AG20443 (cell line): Measurements from ENCODE around the gene ITPA.
A peak's percentile ranks its signal among the peaks of the same experiment; 100 is the strongest.
"Not testable (repeated sequence)": the region's sequence is repeated elsewhere in the genome, so short reads cannot be mapped to it uniquely, and the experiment has no call there.

Source experiments
- DNase-seq: peaks from one replicate; pipeline ENCODE4 v3.0.0; 2012; ENCODE audit warnings: low spot score, mixed read lengths

ITPA gene

DNA sequence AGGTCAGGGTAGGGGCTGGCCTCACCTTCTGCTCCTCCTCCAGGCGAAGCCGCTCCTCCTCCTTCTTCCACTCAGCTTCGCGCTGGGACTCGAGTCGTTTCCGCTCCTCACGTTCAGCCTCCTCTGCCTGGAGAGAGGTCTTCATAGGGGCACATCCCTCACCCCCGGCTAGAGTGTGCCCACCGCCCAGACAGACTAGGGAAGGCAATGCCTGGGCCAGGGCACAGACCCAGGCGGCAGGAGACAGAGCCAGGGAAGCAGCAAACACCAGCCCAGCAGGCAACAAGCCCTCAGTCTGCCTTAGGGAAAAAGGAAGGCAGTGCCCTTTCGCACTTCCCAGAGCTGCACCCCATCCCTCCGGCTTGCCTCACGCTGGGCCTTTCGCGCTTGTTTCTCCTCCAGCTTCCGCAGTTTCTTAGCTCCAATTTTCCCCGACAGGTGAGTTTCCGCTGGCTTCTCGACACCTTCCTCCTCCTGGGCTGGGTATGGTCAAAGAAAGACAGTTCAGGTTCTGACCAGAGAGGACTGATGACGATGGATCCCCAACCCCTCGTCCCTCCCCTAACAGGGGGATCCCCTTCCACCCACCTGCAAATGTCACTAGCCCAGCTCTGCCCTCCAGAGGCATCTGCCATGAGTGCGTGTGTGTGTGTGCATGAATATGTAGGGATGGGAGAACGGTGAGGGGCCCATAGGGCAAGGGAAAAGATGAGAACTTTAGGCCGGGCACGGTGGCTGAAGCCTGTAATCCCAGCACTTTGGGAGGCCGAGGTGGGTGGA lies 9.1 kb upstream of the ITPA start:
- DNase-seq = peak; percentile 5

DNA sequence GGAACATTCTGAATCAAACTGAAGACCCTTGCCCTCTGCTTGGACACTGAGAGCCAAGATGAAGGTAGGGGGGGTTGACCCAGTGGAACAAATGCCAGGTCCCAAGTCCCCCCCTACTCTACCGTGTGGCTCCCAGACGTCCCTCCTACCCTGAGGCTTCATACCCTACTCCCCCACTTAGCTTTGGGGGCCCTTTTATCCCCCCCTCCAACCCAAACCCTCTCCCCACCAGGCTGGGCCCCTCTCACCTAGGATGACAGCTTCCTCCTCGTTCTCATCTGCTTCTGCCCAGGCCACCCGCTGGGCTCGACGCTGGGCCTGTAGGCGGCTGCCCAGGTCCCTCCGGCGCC lies 6.4 kb upstream of the ITPA start:
- no peak for DNase-seq

DNA sequence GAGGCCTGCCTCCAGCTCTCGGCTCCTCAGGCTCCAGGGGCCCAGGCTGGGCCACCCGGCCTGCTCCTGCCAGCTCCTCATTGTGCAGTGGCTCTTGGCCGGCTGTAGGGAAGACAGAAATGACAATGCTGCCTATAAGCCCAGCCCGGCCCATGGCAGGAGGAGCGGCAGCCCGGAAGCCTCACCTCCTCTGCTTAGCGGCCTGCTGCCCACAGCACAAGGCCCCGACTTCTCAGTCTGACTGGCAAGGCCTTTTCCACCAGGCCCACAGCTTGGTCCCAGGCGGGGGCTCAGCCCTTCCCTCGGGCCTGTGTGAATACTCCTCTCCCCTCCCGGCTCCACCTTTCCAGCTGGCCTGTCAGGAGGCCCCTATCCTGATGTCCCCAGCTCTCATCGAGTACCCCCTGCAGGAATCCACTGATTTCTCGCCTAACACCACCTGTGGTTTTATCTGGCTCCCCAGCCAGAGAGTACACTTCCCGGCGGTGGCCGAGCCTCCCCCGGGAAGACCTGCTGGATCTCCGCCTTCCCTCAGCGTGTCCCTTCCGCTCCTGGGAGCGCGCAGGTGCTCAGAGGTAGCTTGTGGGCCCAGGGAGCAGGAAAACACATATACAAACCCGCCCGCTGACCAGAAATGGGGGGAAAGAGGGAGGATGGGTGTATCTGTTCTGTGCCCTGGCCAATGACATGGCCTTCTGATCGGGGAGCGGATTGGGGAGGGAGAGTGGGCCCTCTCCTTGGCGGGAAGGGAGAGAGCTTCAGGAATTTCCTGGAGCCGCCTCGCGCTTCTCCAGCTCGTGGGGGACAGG lies 5.8 kb upstream of the ITPA start:
- peak; percentile 48 for DNase-seq

DNA sequence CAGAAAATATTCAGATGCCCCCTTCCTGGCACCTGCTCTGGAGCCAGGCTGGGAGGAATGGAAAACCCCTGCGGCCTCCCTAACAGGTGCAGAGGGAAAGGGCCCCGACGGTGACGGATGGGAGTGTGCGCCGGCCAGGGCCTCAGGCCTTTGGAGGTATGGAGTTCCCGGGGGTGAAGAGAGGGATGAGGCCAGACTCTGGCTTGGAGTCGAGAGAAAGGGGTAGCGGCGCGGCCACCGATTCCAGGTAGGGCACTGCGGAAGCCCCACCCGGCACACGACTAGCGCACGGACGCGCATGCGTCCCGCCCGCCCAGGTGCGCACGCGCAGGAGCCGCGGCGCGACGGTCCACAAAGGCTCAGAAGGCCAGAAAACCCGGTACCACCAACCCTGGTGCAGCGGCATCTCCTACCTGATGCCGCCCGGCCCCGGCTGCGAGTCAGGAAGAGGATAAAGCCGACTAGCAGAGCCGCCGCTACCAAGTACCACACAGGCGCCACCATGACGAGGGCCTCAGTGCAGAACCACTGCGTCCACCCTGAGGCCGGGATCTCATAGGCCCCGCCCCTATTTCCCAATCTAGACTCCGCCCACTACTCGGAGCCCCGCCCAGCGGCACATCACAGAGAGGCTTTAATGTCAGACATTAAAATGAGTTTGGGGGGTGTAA lies 5.0 kb upstream of the ITPA start, which contains the start of gene DDRGK1:
Gene DDRGK1 (minus strand): TSS at position 559 of the 671 bp plus-strand sequence. CDS start 55 bp downstream, at position 504.
- DNase-seq = peak; percentile 96

DNA sequence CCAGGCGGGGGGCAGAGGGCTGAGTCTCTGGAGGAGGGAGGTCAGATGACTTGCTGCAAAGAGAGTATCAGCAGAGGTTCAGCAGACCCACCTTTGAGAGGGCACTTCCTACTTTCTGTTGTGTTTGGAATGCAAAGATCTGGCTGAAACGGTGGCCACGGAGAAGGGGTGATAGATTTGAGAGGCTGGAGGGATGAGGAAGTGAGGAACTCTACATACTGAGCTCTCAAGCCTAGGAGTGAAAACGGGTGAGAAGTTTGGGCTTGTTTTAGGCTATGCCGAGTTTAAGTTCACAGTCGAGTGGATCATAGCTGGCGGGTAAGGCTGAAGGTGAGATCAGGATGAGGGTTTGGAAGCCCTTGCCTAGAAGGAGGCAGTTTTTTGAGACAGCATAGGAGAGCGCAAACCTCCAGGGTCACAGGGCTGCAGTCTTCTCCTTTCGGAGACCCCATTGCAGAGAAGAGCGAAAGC lies 477 bp upstream of the ITPA start:
- DNase-seq = no peak

DNA sequence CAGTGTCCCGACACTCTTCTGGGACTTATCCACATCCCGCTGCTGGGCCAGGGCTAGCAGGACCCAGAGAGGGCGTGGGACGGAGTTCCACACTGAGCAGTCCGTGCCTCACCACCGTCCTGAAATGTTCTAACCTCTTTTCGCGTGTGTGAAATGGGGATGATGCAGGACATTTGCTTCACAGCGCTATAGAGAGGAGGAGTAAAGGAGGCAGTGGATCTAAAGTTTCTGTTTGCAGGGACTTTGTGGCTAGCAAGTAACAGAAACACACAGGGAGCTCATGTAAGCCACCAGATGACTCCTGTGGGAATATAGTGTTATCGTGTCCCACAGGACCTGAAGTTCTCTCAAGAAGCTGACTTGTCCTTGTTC lies 634 bp downstream of the ITPA start:
- DNase-seq = peak; percentile 42

DNA sequence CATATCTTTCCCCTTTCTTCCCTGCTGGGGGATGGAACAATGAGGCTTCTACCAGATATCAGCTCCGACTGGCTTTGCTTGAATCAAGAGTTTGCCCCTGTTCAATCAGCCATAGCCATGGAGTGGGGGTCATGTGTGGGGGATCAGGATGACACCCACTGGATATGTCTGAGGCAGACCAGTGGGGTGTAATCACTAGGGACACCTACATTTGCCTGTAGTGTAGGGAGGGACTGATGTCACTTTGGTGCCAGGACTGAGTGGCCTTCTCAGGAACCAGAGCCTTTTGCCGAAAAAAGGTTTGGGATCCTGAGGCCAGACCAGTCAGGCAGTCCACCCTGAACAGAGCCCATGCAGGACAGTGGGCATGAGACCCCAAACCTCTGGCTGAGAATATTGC lies 1.0 kb downstream of the ITPA start:
- no peak for DNase-seq

DNA sequence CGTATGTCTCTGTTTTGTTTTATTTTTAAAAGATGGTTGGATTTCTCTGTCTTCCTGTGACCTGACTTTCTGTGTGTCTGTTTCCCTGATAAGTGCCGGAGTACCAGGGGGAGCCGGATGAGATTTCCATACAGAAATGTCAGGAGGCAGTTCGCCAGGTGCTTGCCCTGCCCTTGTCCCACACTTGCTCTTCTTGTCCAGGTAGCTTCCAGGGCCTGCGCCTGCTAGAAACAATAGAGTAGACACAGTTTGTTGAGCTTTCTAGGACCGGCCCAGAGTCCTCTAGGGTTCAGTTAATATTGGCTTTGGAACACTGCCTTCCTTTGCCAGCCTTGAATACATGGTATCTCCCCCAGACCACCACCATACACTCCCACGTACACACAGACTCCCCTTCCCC lies 3.9 kb downstream of the ITPA start:
- DNase-seq = no peak

DNA sequence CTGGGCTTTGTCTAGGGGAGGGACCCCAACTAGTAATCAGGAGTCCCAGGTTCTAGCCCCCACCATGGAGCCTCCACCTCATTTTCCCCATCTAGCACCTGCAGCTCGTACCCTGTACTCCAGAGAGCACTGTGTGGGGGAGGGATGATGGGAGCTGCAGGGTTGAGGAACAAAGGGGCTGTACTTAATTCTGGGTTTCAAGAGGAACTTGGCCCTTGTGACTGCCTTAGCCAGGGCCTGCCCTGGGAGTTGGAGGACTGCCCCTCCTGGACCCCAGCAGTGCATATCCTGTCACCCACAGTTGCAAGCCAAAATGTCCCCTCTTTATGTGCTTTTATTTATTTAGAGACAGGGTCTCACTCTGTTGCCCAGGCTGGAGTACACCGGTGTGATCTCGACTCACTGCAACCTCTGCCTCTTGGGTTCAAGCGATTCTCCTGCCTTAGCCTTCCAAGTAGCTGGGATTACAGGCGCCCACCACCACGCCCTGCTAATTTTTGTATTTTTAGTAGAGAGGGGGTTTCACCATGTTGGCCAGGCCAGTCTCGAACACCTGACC lies 6.1 kb downstream of the ITPA start:
- not testable (repeated sequence) for DNase-seq

DNA sequence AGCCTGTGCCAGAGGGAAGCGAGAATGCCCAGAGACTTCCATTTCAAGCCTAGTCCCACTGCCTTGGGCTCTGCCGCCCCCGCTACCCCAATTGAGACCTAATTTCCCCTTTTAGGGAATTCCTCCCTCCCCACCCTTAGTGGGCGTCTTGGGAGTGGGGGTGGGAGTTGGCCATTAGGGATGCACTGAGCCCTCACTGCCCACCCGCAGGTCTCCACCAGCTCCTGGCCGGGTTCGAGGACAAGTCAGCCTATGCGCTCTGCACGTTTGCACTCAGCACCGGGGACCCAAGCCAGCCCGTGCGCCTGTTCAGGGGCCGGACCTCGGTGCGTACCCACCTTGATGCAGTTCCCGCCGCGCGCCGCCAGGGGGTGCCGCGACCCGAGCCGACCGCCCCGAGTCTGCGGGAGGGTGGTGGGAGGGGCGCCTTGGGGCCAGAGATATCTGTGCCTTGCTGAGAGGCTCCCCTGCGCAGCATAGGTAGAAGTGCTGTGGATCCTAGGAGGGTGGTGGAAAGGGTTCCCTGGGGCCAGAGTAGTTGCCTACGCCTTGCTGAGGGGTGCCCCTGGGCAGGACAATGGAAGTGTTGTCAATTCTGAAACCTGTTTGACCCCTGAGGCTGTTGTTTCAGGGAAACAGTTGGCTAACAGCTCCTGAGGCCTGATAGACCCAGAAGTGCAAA lies 9.2 kb downstream of the ITPA start:
- DNase-seq = peak; percentile 88

DNA sequence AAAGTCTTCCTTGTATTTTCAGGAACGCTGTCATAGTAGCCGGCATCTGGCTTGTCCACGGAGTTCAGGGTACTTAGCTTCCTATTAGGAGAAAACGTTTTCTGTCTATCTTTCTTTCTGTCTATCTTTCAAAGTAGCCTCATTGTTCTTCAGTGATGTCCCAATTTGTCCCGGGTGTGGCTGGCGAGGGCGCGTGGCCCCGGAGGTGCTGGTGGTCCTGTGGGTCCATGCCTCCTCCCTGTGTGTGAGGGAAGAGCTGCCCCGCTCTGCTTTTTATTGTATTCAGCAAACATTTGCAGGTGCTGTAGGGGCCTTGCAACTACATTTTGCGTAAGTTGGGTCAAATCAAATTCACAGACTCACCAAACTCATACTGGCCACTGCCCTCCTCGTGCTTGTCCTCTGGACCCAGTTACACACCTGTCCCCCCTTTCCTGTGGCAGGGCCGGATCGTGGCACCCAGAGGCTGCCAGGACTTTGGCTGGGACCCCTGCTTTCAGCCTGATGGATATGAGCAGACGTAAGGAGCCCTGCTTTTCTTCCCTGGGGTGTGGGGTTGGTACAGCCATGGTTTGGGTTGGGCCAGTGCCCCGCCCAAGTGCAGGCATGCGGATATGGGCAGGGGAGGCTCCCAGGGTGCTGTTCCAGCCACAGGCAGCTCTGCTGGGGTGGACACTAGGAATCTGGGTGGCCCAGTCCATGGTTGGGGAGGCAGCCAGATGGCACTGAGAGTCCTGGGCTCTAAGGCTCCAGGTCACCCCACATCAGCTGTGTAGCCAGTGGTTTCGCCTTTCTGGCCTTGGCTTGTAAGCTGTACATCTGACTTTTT lies 12.3 kb downstream of the ITPA start:
- no peak for DNase-seq

DNA sequence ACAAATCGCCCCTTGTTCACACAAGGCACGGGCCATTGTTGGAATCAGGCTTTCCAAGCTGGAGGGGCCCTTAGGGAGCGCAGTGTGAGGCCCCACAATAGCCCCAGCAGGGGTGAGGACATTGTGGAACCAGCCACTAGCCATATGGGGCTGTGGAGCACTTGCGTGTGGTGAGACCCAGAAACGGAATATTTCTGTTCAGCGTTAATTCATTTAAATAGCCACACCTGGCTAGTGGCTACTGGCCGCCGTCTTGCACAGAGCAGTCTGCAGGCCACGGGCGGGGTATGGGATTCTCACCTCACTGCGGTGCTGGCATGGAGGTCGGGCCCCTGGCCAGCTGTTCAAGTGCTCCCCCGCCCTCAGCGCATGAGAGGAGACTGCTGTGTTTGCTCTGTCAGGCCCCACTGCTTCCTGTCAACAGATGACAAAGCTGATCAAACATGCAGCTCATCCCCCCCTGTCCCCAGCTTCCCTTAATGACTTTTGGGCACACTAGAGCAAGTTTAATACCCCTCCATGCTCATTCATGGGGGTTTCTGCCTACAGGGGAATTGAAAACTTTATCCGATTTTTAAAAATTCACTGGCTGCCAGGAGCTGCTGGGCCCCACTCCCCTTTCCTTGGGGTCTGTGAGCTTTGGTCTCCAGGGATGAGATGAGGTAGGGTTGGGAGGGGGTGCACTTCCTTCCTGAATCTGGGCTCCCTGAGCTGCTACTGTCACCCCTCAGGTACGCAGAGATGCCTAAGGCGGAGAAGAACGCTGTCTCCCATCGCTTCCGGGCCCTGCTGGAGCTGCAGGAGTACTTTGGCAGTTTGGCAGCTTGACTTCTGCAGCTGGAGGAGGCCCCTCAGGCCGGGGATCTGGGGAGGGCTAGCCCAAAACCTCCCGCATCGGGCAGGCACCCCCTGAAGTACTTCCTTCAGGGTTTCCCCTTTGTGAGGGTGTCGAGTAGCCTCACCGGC lies 13.6 kb downstream of the ITPA start:
- no peak for DNase-seq

DNA sequence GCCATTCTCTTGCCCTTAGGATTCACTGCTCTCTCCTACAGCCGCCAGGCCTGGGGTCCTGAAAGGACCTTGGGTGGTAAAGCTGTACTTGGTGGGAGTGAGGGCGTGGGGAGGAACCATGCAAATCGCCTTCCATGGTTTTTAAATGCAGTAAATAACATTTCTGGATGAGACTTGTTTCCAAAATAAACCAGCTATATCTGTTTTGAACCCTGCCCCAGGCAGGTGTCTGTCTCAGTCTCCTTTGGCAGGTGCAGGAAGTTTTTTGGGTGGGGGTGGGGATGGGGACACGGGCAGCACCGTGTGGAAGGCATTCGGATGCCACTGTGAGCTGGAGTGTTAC lies 14.3 kb downstream of the ITPA start:
- DNase-seq = no peak

DNA sequence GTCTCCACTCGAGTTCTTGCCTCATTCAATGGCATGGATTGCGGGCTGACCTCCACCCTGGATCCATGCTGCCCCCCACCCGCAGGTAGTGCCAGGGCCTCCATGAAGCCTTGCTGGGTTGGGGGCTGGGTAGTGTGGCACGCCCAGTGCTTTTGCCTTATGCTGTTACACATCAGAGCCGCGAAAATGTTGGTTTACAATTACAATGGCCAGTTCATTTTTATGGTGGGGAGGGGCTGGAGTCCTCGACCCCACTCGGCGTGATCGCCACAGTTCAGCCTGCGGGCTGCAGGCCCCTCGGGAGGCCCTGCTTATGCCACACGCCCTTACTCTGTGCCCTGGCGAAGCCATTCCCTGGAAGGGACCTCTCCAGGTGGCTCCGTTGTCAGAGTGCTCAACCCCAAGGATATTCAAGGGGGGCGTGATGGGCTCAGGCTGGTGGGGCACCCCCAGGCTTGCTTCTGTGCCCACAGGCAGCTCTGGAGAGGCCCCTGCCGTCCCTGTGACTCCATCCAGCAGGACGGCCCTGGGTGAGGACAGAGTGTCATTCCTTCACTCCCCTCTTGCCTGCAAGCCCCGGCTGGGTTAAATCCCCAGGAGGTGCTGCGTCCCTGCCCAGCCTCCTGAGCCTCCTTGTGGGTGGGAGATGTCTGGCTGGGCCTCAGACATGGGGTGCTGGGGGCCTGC lies 14.8 kb downstream of the ITPA start:
- DNase-seq = no peak

DNA sequence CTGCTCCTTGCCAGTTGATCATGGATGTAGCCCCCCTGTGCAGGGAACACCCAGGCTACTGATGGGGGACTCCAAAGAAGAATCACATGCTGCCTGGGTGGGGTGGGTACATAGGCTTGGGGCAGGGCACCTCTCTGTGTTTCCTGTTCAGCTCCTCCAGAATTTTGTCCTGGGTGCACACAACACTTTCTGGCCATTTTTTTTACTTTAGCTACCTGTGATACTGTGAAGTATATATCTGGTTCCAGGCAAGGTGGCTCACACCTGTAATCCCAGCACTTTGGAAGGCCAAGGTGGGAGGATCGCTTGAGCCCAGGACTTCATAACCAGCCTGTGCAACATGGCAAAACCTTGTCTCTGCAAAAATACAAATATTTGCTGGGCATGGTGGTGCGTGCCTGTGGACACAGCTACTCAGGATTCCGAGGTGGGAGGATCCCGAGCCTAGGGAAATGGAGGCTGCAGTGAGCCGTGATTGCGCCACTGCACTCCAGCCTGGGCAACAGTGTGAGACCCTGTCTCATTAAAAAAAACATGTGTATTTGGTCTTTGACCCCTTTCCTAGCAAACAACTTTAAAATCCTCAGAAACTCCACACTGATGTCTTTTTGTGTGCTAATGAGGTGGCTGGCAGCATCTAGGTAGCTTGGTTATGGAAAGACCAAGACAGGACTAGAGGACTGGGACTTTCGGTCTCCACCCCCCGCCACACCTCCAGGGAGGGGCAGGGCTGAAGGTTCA lies 15.6 kb downstream of the ITPA start:
- DNase-seq = no peak

DNA sequence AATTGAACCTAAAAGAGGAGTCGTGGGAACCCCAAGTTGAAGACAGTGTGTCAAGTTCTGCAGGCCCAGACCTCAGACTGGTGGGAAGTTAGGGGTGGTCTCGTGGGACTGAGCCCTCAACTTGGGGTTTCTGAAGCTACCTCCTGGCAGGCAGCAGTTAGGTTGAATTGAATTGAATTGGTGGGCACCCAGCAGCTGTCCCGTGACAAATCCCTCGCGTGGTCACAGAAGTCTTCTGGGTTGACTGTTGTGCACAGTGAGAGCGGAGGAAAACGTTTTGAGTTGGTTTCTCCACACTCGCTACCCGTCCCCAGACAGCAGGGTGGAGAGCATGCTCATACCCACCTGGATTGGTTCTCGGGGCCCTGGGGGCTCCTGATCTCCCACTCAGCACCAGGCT lies 16.8 kb downstream of the ITPA start:
- DNase-seq = no peak

DNA sequence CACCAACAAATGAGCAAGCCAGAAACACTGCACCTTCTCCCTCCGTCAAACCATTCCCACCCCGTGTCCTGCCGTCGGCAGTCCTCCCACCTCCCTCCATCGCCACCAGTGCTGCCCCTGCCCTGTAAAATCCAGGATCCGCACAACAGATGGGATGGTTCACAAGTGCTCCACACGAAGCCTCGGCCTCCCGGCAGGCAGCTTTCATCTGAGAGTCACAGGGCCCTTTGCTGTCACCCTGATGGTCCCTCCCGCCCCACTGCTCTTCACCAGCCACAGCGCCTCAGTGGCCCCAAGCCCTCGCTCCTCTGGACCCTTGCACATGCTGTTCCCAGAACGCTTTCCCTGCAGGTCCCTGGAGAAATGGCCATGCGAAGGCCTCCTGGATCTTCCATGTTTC lies 17.6 kb downstream of the ITPA start:
- no peak for DNase-seq

DNA sequence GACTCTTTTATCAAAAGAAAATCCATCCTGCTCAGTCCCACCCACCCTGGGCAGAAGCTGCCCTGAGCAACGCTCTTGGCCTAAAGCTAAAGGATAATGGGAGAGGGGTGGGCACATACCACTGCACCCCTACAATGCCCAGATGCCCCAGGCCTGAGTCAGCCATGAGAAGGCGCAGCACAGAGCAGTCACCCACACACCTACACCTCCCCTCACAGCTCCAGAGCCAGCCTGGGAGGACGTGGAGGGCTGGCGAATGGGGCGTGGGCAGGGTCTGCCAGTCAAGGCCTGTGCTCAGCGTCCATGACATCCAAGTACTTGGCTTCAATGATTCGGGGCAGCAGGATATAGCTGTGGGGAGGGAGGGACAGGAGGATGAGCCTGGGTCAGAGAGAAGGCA lies 18.2 kb downstream of the ITPA start:
- DNase-seq = no peak
